GM12878 (cell line): ENCODE measurements around the gene LARGE1.

Source experiments
- CTCF ChIP-seq, 3 experiments: IDR thresholded peaks in 2 of 3; conservative IDR thresholded peaks in 1 of 3; 2 replicates each; pipeline ENCODE4 v1.5.1; 2011; ENCODE audit warnings: low read depth in 3 of 3, low read length in 3 of 3, mild to moderate bottlenecking in 3 of 3, control low read depth in 2 of 3, moderate library complexity in 2 of 3, inconsistent platforms in 1 of 3, mixed read lengths in 1 of 3; ENCODE audit not compliant: control insufficient read depth in 2 of 3, insufficient read depth in 1 of 3; ENCODE audit errors: extremely low read depth in 1 of 3
- CUX1 ChIP-seq: IDR thresholded peaks from 2 replicates; pipeline ENCODE4 v1.6.1; 2012; ENCODE audit warnings: improper control_type of control experiment, low read depth, low read length; ENCODE audit not compliant: insufficient replicate concordance
- KAT2A ChIP-seq: conservative IDR thresholded peaks from 2 replicates; pipeline ENCODE4 v1.6.1; 2011; ENCODE audit warnings: low read depth, low read length; ENCODE audit not compliant: control insufficient read depth
- MXI1 ChIP-seq: fragments of 150-350 bp; IDR thresholded peaks from 2 replicates; pipeline ENCODE4 v1.6.1; 2011; ENCODE audit warnings: low read depth, mild to moderate bottlenecking, inconsistent platforms, low read length, improper control_type of control experiment
- POLR2A ChIP-seq: IDR thresholded peaks from 2 replicates; pipeline ENCODE4 v1.6.1; 2011; ENCODE audit warnings: low read depth, mild to moderate bottlenecking, low read length
- SMAD1 ChIP-seq: fragments of 450-650 bp; IDR thresholded peaks from 2 replicates; pipeline ENCODE4 v1.6.1; 2018; ENCODE audit warnings: mild to moderate bottlenecking, low read depth; ENCODE audit not compliant: partially characterized antibody
- TAF1 ChIP-seq: IDR thresholded peaks from 2 replicates; pipeline ENCODE4 v1.6.1; 2011; ENCODE audit warnings: mild to moderate bottlenecking, low read depth, low read length, borderline replicate concordance
- TARDBP ChIP-seq: IDR thresholded peaks from 2 replicates; pipeline ENCODE4 v1.6.1; 2016; ENCODE audit warnings: borderline replicate concordance
- TBL1XR1 ChIP-seq: IDR thresholded peaks from 2 replicates; pipeline ENCODE4 v1.6.1; 2012; ENCODE audit warnings: low read depth, low read length, improper control_type of control experiment
- YY1 ChIP-seq: IDR thresholded peaks from 2 replicates; pipeline ENCODE4 v1.6.1; 2011; ENCODE audit warnings: low read depth, mild to moderate bottlenecking, low read length
- ZNF217 ChIP-seq: fragments of 450-650 bp; IDR thresholded peaks from 2 replicates; pipeline ENCODE4 v1.6.1; 2017; ENCODE audit warnings: antibody characterized with exemption, mild to moderate bottlenecking
- TF ChIP-seq, protein P1 (sequence below): IDR thresholded peaks from 2 replicates; pipeline ENCODE4 v1.6.1; 2011; ENCODE audit warnings: low read depth, mild to moderate bottlenecking, low read length, moderate library complexity, borderline replicate concordance; ENCODE audit errors: extremely low read depth

DNA sequence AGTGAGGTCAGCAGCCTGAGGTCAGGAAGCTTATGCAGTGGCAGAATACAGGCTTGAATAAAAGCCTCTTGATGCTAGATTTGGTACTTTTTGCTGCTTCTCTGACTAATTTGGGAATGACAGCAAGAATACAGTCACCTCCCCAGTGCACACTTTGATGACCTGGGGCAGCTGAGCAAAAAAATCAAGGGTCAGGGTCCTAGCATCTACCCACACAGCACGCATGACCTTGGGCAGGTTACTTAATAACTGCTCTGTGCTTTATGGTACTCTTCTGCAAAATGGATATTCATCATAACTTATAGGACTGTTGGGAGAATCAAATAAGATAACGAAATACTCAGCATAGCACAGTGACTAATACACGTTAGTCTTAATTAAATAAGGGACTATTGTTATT is 518.0 kb downstream of the LARGE1 start:
- no peak for TF ChIP-seq POLR2A
- no peak for TF ChIP-seq TBL1XR1
- TF ChIP-seq KAT2A: no peak
- TF ChIP-seq CTCF (IDR thresholded peaks at IDR 0.05 in 2 of 3, conservative IDR thresholded peaks at IDR 0.05 in 1 of 3; ENCODE audit: control insufficient read depth in 2 of 3, extremely low read depth in 1 of 3, insufficient read depth in 1 of 3, low read depth in 3 of 3, low read length in 3 of 3): no peak
- TF ChIP-seq YY1: no peak
- TF ChIP-seq TAF1: no peak
- no peak for TF ChIP-seq CUX1
- no peak for TF ChIP-seq MXI1
- TF ChIP-seq, protein P1, sequence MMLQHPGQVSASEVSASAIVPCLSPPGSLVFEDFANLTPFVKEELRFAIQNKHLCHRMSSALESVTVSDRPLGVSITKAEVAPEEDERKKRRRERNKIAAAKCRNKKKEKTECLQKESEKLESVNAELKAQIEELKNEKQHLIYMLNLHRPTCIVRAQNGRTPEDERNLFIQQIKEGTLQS: no peak
- no peak for TF ChIP-seq TARDBP
- TF ChIP-seq SMAD1: no peak
- no peak for TF ChIP-seq ZNF217
